WTC11 (cell line): Measurements from ENCODE around the gene WTIP. TPM values are rescaled to one million over a fixed set of nuclear protein-coding genes. Genes with fewer than 3 reads are reported as not detected.

Experiments used
- ATAC-seq: fragments of 200-7000 bp; cut with Tn5 transposase; 2 replicates; pipeline ENCODE4 v1.10.0; 2021; ENCODE audit warnings: mild to moderate bottlenecking, moderate library complexity
- CTCF ChIA-PET: fragments of 300-600 bp; sonication (Branson Sonifier 250); formaldehyde crosslinking; loops from one replicate; lab custom pipeline; 2021; ENCODE audit warnings: antibody characterized with exemption; lab: Charles Lee
- POLR2A ChIA-PET: fragments of 350-600 bp; sonication (Branson Sonifier 250); formaldehyde crosslinking; loops from one replicate; lab custom pipeline; 2021; ENCODE audit warnings: antibody characterized with exemption; lab: Charles Lee
- DNase-seq: peaks from one replicate; pipeline ENCODE4 v3.0.0; 2021; ENCODE audit warnings: low spot score
- H3K27ac Mint-ChIP-seq: 2 replicates; pipeline ENCODE4 v1.8.0; 2021; ENCODE audit warnings: mixed read lengths
- H3K27me3 Mint-ChIP-seq: 2 replicates; pipeline ENCODE4 v1.8.0; 2021; ENCODE audit warnings: low read depth, mild to moderate bottlenecking, moderate library complexity, mixed read lengths
- H3K36me3 Mint-ChIP-seq: 2 replicates; pipeline ENCODE4 v1.8.0; 2021; ENCODE audit warnings: mixed read lengths
- H3K4me1 Mint-ChIP-seq: 2 replicates; pipeline ENCODE4 v1.8.0; 2022; ENCODE audit warnings: mixed read lengths
- H3K4me3 Mint-ChIP-seq: 2 replicates; pipeline ENCODE4 v1.8.0; 2021; ENCODE audit warnings: mild to moderate bottlenecking, moderate library complexity, mixed read lengths
- H3K9me3 Mint-ChIP-seq: 2 replicates; pipeline ENCODE4 v1.8.0; 2021; ENCODE audit warnings: mixed read lengths
- CREB1 ChIP-seq: sonication (generic); formaldehyde crosslinking; IDR thresholded peaks from 2 replicates; pipeline ENCODE4 v1.8.0; 2023; ENCODE audit warnings: mild to moderate bottlenecking, missing genetic modification reagents
- CREM ChIP-seq: sonication (generic); formaldehyde crosslinking; IDR thresholded peaks from 2 replicates; pipeline ENCODE4 v1.8.1; 2022; ENCODE audit warnings: mild to moderate bottlenecking, missing genetic modification reagents, moderate library complexity
- EMX1 ChIP-seq: fragments of 250-450 bp; sonication (Bioruptor Pico); IDR thresholded peaks from 2 replicates; pipeline ENCODE4 v1.8.0; 2021; ENCODE audit warnings: mild to moderate bottlenecking
- HMGXB4 ChIP-seq: sonication (generic); formaldehyde crosslinking; IDR thresholded peaks from 2 replicates; pipeline ENCODE4 v1.8.1; 2023; ENCODE audit warnings: mild to moderate bottlenecking, moderate library complexity, missing genetic modification reagents
- IRF2 ChIP-seq: sonication (generic); formaldehyde crosslinking; IDR thresholded peaks from 2 replicates; pipeline ENCODE4 v1.8.0; 2022; ENCODE audit warnings: low read depth, missing genetic modification reagents, borderline replicate concordance
- NR1H2 ChIP-seq: sonication (generic); formaldehyde crosslinking; IDR thresholded peaks from 2 replicates; pipeline ENCODE4 v1.9.0; 2021; ENCODE audit warnings: mild to moderate bottlenecking, moderate library complexity, missing genetic modification reagents
- SMAD3 ChIP-seq: sonication (generic); formaldehyde crosslinking; IDR thresholded peaks from 2 replicates; pipeline ENCODE4 v1.8.0; 2022; ENCODE audit warnings: missing genetic modification reagents, mild to moderate bottlenecking, borderline replicate concordance
- SMAD4 ChIP-seq: sonication (generic); formaldehyde crosslinking; IDR thresholded peaks from 2 replicates; pipeline ENCODE4 v1.8.0; 2022; ENCODE audit warnings: mild to moderate bottlenecking, missing genetic modification reagents
- SOX15 ChIP-seq: fragments of 250-450 bp; sonication (Bioruptor Pico); IDR thresholded peaks from 2 replicates; pipeline ENCODE4 v1.9.0; 2021; ENCODE audit warnings: mild to moderate bottlenecking
- STAT6 ChIP-seq: sonication (generic); formaldehyde crosslinking; conservative IDR thresholded peaks from 2 replicates; pipeline ENCODE4 v1.8.1; 2023; ENCODE audit warnings: mild to moderate bottlenecking, low read depth, missing genetic modification reagents, moderate library complexity
- TCF7 ChIP-seq: sonication (generic); formaldehyde crosslinking; IDR thresholded peaks from 2 replicates; pipeline ENCODE4 v1.8.0; 2022; ENCODE audit warnings: mild to moderate bottlenecking, low read depth, missing genetic modification reagents, moderate library complexity
- TEAD1 ChIP-seq: sonication (generic); formaldehyde crosslinking; IDR thresholded peaks from 2 replicates; pipeline ENCODE4 v1.8.0; 2022; ENCODE audit warnings: mild to moderate bottlenecking, missing genetic modification reagents
- TP53 ChIP-seq: sonication (generic); formaldehyde crosslinking; IDR thresholded peaks from 2 replicates; pipeline ENCODE4 v1.8.1; 2023; ENCODE audit warnings: mild to moderate bottlenecking, missing genetic modification reagents
- USF2 ChIP-seq: sonication (generic); formaldehyde crosslinking; IDR thresholded peaks from 2 replicates; pipeline ENCODE4 v1.8.1; 2023; ENCODE audit warnings: mild to moderate bottlenecking, missing genetic modification reagents, moderate library complexity
- ZNF281 ChIP-seq: sonication (generic); formaldehyde crosslinking; IDR thresholded peaks from 2 replicates; pipeline ENCODE4 v1.8.0; 2023; ENCODE audit warnings: mild to moderate bottlenecking, missing genetic modification reagents
- ZNF423 ChIP-seq: fragments of 250-450 bp; sonication (Bioruptor Pico); IDR thresholded peaks from 2 replicates; pipeline ENCODE4 v2.1.2; 2022; ENCODE audit warnings: mild to moderate bottlenecking, moderate library complexity
- total RNA-seq: library from RNA; stranded (reverse); gene quantifications from 3 replicates; pipeline ENCODE4 v1.2.3, GENCODE V29; 2021
- TF ChIP-seq, protein P1 (sequence below): sonication (generic); formaldehyde crosslinking; IDR thresholded peaks from 2 replicates; pipeline ENCODE4 v1.8.0; 2022; ENCODE audit warnings: mild to moderate bottlenecking, missing genetic modification reagents
- TF ChIP-seq, protein P2 (sequence below): sonication (generic); formaldehyde crosslinking; IDR thresholded peaks from 2 replicates; pipeline ENCODE4 v1.8.1; 2023; ENCODE audit warnings: mild to moderate bottlenecking, missing genetic modification reagents
- TF ChIP-seq, protein P3 (sequence below): sonication (generic); formaldehyde crosslinking; IDR thresholded peaks from 2 replicates; pipeline ENCODE4 v1.8.1; 2023; ENCODE audit warnings: mild to moderate bottlenecking, missing genetic modification reagents, moderate library complexity

The WTIP gene
- total RNA-seq, 1 experiment from 2014 or later, result 14.3 TPM

GRCh38 chr19:34505321-34506025 lies 23.9 kb downstream of the WTIP start:
- POLR2A ChIA-PET, result interaction anchor here (1.2 kb wide), 1 partner anchor 24 kb away, joined by 4 read pairs; the partner anchor contains the start of gene WTIP
- H3K36me3 Mint-ChIP-seq, result peaks cover 3% of the 10 kb centered on the region
- TF ChIP-seq SMAD4 (no peak), EMX1 (no peak), IRF2 (CRISPR knock-in tag) (no peak), TCF7 (CRISPR knock-in tag) (no peak), CREM (CRISPR knock-in tag) (no peak), NR1H2 (CRISPR knock-in tag) (no peak), USF2 (CRISPR knock-in tag) (no peak), STAT6 (CRISPR knock-in tag) (no peak), CREB1 (CRISPR knock-in tag) (no peak), TP53 (CRISPR knock-in tag) (no peak)
- TF ChIP-seq, protein P1, sequence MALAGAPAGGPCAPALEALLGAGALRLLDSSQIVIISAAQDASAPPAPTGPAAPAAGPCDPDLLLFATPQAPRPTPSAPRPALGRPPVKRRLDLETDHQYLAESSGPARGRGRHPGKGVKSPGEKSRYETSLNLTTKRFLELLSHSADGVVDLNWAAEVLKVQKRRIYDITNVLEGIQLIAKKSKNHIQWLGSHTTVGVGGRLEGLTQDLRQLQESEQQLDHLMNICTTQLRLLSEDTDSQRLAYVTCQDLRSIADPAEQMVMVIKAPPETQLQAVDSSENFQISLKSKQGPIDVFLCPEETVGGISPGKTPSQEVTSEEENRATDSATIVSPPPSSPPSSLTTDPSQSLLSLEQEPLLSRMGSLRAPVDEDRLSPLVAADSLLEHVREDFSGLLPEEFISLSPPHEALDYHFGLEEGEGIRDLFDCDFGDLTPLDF (CRISPR knock-in tag), result no peak

DNA sequence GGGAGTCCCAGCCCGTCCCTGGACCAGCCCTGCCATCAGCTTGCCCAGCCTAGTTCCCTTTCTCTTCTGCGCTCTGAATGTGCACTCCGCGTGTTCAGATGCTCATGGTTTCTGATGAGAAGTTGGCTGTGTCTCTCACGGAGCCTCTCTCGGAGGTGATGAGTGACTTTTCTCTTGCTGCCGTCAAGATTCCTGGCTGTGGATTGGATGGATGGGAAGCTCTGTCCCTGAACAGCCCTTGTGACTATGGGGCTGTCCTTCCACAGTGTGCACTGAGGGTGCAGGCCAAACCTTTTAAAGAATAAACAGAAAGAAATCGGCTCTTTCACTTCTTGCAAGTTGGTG lies 24.4 kb downstream of the WTIP start:
- peaks cover 5% of the 10 kb centered on the region for H3K4me1 Mint-ChIP-seq
- CTCF ChIA-PET, result interaction anchor here (2.0 kb wide), 1 partner anchor 206 kb away, joined by 6 read pairs; no protein-coding TSS in a partner anchor
- no peak for DNase-seq
- no peak overlapping the region for H3K27ac Mint-ChIP-seq
- POLR2A ChIA-PET, result interaction anchor here (1.2 kb wide), 1 partner anchor 24 kb away, joined by 4 read pairs; the partner anchor contains the start of gene WTIP
- peaks cover 9% of the 10 kb centered on the region for H3K36me3 Mint-ChIP-seq
- ATAC-seq, result no peak
- peaks cover 9% of the 10 kb centered on the region for H3K9me3 Mint-ChIP-seq
- H3K4me3 Mint-ChIP-seq, result no peak overlapping the region
- peaks cover 5% of the 10 kb centered on the region for H3K27me3 Mint-ChIP-seq
- TF ChIP-seq NR1H2 (CRISPR knock-in tag) (no peak), TEAD1 (CRISPR knock-in tag) (no peak), SOX15 (CRISPR knock-in tag) (no peak), IRF2 (CRISPR knock-in tag) (no peak), HMGXB4 (no peak), ZNF281 (CRISPR knock-in tag) (no peak), ZNF423 (CRISPR knock-in tag) (no peak), EMX1 (no peak), SMAD3 (CRISPR knock-in tag) (no peak)
- TF ChIP-seq, protein P2, sequence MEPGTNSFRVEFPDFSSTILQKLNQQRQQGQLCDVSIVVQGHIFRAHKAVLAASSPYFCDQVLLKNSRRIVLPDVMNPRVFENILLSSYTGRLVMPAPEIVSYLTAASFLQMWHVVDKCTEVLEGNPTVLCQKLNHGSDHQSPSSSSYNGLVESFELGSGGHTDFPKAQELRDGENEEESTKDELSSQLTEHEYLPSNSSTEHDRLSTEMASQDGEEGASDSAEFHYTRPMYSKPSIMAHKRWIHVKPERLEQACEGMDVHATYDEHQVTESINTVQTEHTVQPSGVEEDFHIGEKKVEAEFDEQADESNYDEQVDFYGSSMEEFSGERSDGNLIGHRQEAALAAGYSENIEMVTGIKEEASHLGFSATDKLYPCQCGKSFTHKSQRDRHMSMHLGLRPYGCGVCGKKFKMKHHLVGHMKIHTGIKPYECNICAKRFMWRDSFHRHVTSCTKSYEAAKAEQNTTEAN (CRISPR knock-in tag), result no peak
- TF ChIP-seq, protein P3, sequence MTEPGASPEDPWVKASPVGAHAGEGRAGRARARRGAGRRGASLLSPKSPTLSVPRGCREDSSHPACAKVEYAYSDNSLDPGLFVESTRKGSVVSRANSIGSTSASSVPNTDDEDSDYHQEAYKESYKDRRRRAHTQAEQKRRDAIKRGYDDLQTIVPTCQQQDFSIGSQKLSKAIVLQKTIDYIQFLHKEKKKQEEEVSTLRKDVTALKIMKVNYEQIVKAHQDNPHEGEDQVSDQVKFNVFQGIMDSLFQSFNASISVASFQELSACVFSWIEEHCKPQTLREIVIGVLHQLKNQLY, result no peak
- TF ChIP-seq, protein P1 (CRISPR knock-in tag), result no peak

More at GRCh38 chr19:34505321-34506025, 23.9 kb downstream of the WTIP start:
- DNase-seq (no peak), ATAC-seq (no peak)
- Mint-ChIP-seq H3K27ac (no peak overlapping the region), H3K4me1 (peaks cover 5% of the 10 kb centered on the region), H3K4me3 (no peak overlapping the region), H3K27me3 (no peaks in the 10 kb centered on the region; the same call in none of the 2 replicates), H3K9me3 (peaks cover 4% of the 10 kb centered on the region)
- CTCF ChIA-PET, result no interaction called here
